GM18498 (cell line): ENCODE measurements around the gene PLCB1.
A peak's percentile ranks its signal among the peaks of the same experiment; 100 is the strongest.
"Not testable (repeated sequence)": the region's sequence is repeated elsewhere in the genome, so short reads cannot be mapped to it uniquely, and the experiment has no call there.

Source experiments
- ATAC-seq: cut with Tn5 transposase; IDR thresholded peaks from one replicate; pipeline ENCODE4 v1.9.1; 2021; ENCODE audit warnings: mild to moderate bottlenecking, moderate library complexity; ENCODE audit not compliant: unreplicated experiment

PLCB1 gene

GRCh38 chr20:8431538-8432434 lies 299.7 kb downstream of the PLCB1 start:
- no peak for ATAC-seq

- no peak for ATAC-seq
Observed at GRCh38 chr20:8432435-8433148, 300.5 kb downstream of the PLCB1 start.

GRCh38 chr20:8433291-8433690 lies 301.2 kb downstream of the PLCB1 start:
- ATAC-seq, result no peak

- ATAC-seq, result no peak
Observed at GRCh38 chr20:8434326-8434876, 302.3 kb downstream of the PLCB1 start.

GRCh38 chr20:8435285-8436035 lies 303.4 kb downstream of the PLCB1 start:
- ATAC-seq, result no peak

GRCh38 chr20:8436938-8437337 lies 304.9 kb downstream of the PLCB1 start:
- ATAC-seq, result not testable (repeated sequence)

- ATAC-seq, result no peak
Observed at GRCh38 chr20:8438748-8439147, 306.7 kb downstream of the PLCB1 start.

- no peak for ATAC-seq
Observed at GRCh38 chr20:8443464-8444072, 311.5 kb downstream of the PLCB1 start.

GRCh38 chr20:8447262-8448120 lies 315.4 kb downstream of the PLCB1 start:
- no peak for ATAC-seq

GRCh38 chr20:8449123-8449522 lies 317.1 kb downstream of the PLCB1 start:
- no peak for ATAC-seq

- ATAC-seq, result peak; percentile 82
Observed at GRCh38 chr20:8454137-8454712, 322.2 kb downstream of the PLCB1 start.

- no peak for ATAC-seq
Observed at GRCh38 chr20:8456765-8457164, 324.7 kb downstream of the PLCB1 start.

- no peak for ATAC-seq
Observed at GRCh38 chr20:8457978-8458377, 325.9 kb downstream of the PLCB1 start.

GRCh38 chr20:8461186-8461585 lies 329.1 kb downstream of the PLCB1 start:
- no peak for ATAC-seq

- no peak for ATAC-seq
Observed at GRCh38 chr20:8464368-8464767, 332.3 kb downstream of the PLCB1 start.

GRCh38 chr20:8466781-8467180 lies 334.7 kb downstream of the PLCB1 start:
- ATAC-seq, result not testable (repeated sequence)

GRCh38 chr20:8470156-8470555 lies 338.1 kb downstream of the PLCB1 start:
- ATAC-seq, result no peak

GRCh38 chr20:8471465-8471864 lies 339.4 kb downstream of the PLCB1 start:
- ATAC-seq, result no peak

GRCh38 chr20:8473459-8473858 lies 341.4 kb downstream of the PLCB1 start:
- no peak for ATAC-seq
